T-helper 1 cell (primary cell): ENCODE results near the gene FKBP5.
"Not testable (repeated sequence)": the region's sequence is repeated elsewhere in the genome, so short reads cannot be mapped to it uniquely, and the experiment has no call there.

ENCODE experiments used
- DNase-seq, 5 donors: peaks; one replicate each; pipeline ENCODE4 v3.0.0-alpha.2; 2012 to 2020

The FKBP5 gene

GRCh38 chr6:35690006-35690405 is 1.3 kb upstream of the FKBP5 start:
- not testable (repeated sequence) for DNase-seq

- DNase-seq: peak; percentile 40 to 76 (median 46)
Measured at GRCh38 chr6:35687658-35688604, 784 bp downstream of the FKBP5 start.

- DNase-seq: no peak
Measured at GRCh38 chr6:35686873-35687555, 1.7 kb downstream of the FKBP5 start.

DNA sequence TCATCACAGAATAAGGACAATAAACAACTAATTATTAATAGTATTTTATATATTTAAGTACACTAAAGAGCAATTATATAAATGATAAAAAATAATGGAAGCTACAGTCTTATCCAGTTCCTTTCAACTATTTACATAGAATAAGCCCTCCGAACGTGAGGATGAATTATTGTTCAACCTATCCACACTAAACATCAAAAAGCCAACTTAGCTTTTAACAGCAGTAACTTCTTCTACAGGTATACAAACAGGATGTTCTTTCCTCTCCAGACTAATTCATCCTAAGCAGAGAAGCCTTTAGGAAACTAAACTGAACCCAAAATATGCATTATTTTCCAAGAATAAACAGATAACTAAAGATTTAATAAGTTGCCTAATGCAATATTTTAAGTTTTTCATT is 2.3 kb downstream of the FKBP5 start:
- DNase-seq: no peak

DNA sequence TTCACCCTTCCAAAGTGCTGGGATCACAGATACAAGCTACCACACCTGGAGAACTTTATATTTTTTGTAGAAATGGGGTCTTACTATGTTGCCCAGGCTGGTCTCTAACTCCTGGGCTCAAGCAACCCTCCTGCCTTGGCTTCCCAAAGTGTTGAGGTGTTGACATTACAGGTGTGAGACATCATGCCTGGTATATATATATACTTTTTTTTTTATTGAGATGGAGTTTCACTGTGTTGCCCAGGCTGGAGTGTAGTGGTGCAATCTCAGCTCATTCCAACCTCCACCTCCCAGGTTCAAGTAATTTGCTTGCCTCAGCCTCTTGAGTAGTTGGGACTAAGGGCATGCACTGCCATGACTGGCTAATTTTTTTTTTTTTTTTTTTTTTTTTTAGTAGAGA is 5.4 kb downstream of the FKBP5 start:
- DNase-seq: no peak

DNA sequence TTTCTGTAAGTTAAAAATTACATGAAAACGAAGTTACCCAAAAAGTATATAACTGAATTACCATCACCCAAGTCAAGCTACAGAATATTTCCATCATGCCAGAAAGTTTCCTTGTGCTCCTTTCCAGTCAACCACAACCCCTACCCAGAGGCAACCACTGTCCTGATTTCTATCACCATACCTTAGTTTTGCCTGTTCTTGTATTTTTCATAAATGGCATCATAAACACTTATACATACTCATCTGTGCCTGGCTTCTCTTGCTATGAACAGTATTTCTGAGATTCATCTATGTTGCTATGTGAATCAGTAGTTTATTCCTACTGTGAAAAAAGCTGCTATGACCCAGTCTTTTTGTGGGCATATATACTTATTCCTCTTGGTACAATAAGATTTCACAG is 7.4 kb downstream of the FKBP5 start:
- peak in 1 of 5 donors; percentile 33 for DNase-seq

DNA sequence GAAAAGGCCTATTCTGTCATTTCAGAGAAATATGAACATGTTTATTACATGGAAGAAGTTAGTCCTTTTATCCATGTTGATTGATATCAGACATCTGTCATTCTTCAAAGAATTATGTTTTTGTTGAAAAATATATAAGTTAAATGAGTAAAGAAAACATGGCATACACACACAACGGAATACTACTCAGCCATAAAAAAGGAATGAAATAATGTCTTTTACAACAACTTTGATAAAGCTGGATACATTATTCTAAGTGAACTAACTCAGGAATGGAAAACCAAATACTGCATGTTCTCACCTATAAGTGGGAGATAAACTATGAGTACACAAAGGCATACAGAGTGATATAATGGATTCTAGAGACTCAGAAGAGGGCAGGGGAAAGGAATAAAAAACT is 9.3 kb downstream of the FKBP5 start:
- no peak for DNase-seq

- no peak for DNase-seq
Measured at GRCh38 chr6:35678814-35679213, 9.9 kb downstream of the FKBP5 start.

GRCh38 chr6:35678021-35678654 is 10.6 kb downstream of the FKBP5 start:
- no peak for DNase-seq

- DNase-seq: no peak
Measured at GRCh38 chr6:35677456-35677855, 11.3 kb downstream of the FKBP5 start.

GRCh38 chr6:35675871-35676459 is 12.8 kb downstream of the FKBP5 start:
- no peak for DNase-seq

- no peak for DNase-seq
Measured at GRCh38 chr6:35674594-35674993, 14.1 kb downstream of the FKBP5 start.

GRCh38 chr6:35673755-35674154 is 15.0 kb downstream of the FKBP5 start:
- DNase-seq: no peak

DNA sequence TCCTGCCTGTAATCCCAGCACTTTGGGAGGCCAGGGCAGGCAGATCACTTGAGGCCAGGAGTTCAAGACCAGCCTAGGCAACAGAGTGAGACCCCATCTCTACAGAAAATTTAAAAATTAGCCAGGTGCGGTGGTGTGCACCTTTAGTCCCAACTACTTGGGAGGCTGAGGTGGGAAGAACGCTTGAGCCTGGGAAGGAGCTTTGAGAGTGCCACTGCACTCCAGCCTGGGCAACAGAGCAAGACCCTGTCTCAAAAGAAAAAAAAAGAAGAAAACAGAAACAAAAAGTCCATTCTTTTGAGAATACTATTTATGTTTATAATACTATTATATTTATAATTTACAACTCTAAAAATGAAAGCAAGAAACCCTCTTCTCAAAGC is 15.4 kb downstream of the FKBP5 start:
- DNase-seq: not testable (repeated sequence)

- DNase-seq: not testable (repeated sequence)
Measured at GRCh38 chr6:35670453-35670852, 18.3 kb downstream of the FKBP5 start.

DNA sequence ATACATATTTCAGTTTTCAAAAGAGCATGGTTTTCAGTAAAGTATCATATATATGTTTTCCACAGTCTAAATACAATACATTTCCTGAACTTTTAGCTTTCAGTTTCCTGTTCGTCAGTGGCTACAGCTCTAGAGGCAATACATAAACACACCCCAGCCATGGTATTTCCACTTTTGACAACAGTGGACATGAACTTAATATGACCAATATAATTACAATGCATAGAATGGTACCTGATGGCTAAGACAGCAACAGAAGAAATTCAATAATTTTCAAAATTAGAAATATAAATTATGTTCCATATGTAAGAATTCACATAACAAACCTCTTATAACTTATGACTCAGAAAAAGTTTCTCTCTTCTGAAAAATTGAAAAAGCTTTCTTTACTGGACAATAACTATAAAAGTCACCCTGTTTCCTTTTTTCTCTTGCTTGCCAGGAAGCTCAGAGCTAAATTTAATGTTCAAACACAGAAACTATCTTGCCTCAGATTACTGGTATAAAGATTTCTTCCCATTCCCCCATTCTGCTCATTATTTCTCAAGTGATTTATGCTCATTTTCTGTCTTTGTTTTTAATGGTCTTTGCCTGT is 19.2 kb downstream of the FKBP5 start:
- no peak for DNase-seq

- no peak for DNase-seq
Measured at GRCh38 chr6:35668744-35669450, 19.8 kb downstream of the FKBP5 start.

DNA sequence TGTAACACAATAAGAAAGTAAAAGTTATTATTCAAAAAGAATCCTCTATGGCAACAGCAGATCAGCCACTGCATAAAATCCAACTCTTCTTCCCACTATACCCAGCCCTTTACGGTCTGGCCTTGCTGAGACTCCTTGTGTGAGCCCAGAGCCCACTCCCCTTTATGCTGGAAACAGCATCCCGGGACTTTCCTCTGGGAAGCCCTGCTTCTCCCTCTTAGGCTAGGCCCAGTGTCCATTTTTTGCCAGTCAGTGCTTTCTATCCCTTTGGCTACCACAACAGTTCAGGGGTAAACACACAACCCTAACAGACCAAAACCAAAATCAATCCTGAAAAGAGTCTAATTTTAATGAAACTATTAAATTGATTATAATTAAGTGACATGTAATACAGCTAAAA is 20.6 kb downstream of the FKBP5 start:
- DNase-seq: no peak

DNA sequence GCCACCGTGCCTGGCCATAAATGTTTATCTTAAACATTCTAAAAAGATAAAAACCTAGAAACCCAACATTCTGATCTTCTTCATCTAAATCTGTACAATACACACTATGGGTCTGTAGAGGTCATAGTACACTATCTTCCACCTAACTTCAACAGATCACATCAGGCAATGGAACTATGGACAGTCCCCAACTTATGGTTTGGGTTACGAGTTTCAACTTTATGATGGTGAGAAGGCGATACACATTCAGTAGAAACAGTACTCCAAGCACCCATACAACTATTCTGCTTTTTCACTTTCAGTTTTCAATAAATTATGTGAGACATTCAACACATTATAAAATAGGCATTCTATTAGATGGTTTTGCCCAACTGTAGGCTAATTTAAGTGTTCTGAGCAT is 23.1 kb downstream of the FKBP5 start:
- DNase-seq: no peak

- no peak for DNase-seq
Measured at GRCh38 chr6:35664945-35665344, 23.8 kb downstream of the FKBP5 start.

DNA sequence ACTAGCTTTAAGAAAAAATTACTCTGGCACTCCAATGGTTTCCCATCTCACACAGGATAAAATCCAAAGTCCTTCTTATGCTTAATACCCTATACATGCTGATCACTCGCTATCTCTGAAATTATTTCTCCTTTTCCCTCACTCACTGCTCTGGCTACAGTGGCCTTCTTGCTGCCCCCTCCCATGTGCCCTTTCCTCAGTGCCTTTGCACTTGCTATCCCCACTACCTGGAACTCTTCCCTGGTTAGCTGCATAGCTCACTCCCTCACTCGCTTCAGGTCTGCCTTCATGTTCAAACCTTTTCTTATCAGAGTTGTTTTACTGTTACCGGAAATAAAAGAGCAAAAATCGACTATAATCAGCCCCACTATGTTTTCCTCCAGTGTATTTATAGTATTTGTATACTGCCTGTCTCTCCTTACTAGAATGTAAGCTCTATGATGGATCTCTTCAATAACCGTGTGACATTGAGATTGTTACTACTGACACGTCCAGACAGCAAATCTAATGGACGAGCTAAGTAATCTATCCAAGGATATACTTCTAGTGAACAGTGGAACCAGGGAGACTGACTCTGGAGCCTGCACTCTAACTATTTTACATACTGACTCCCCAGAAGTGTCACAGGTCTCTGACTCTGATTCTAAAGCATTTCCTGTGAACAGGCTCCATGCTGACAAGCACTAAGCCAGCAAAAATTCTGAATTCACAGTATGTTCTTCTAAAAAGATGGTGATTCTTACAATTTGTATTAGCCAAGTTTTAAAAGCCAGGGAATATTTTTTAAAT is 25.1 kb downstream of the FKBP5 start:
- DNase-seq: no peak
